ENCODE results near the gene GON4L. TPM values are rescaled to one million over a fixed set of nuclear protein-coding genes. Genes with fewer than 3 reads are reported as not detected.
A peak's percentile ranks its signal among the peaks of the same experiment; 100 is the strongest.

The GON4L gene
- total RNA-seq, 1 experiment from 2014 or later: 53.4 TPM

- Histone ChIP-seq H3K23ac (ENCODE audit: insufficient read length, low read depth, low read length) (no peak overlapping the region), H2AFZ (ENCODE audit: low read length) (no peak overlapping the region), H4K8ac (replicated peaks; ENCODE audit: insufficient read length, low read depth, low read length) (no peak overlapping the region), H3K79me2 (ENCODE audit: insufficient read depth, low read length) (peaks cover 2% of the 10 kb centered on the region; the same call in 1 of the 2 replicates), H2AK5ac (ENCODE audit: insufficient read length, low read length) (no peak overlapping the region), H4K20me1 (ENCODE audit: control insufficient read depth, insufficient read depth, insufficient read length) (no peaks in the 10 kb centered on the region), H2BK20ac (ENCODE audit: low read depth, low read length, poor library complexity, severe bottlenecking) (no peak overlapping the region), H3K9ac (ENCODE audit: extremely low read depth, insufficient read length, low read length) (no peak overlapping the region), H3K79me1 (ENCODE audit: insufficient read depth, low read depth, low read length, poor library complexity, severe bottlenecking) (no peaks in the 10 kb centered on the region), H3K4me1 (ENCODE audit: insufficient read depth, low read length) (no peaks in the 10 kb centered on the region), H3K23me2 (ENCODE audit: insufficient read length, low read depth, low read length, poor library complexity, severe bottlenecking) (no peaks in the 10 kb centered on the region), H3K56ac (ENCODE audit: insufficient read length, low read depth, low read length) (no peak overlapping the region), H3K27me3 (ENCODE audit: insufficient read depth, low read length) (no peaks in the 10 kb centered on the region), H3T11ph (ENCODE audit: low read length) (no peak overlapping the region), H4K5ac (ENCODE audit: insufficient read length, low read depth, low read length) (no peak overlapping the region), H2BK120ac (ENCODE audit: low read depth, low read length, poor library complexity, severe bottlenecking) (no peak overlapping the region), H2BK15ac (ENCODE audit: low read depth, low read length) (no peak overlapping the region), H3K9me3 (ENCODE audit: control insufficient read depth, low read depth, low read length) (no peaks in the 10 kb centered on the region), H3K14ac (ENCODE audit: insufficient read depth, low read length) (no peak overlapping the region), H3K4ac (ENCODE audit: low read depth, low read length) (no peak overlapping the region), H2BK5ac (ENCODE audit: insufficient read length, low read length) (no peak overlapping the region), H4K91ac (ENCODE audit: insufficient read length, low read depth, low read length) (no peak overlapping the region), H3K18ac (ENCODE audit: insufficient read length, low read depth, low read length) (no peak overlapping the region), H3K4me2 (ENCODE audit: insufficient read depth, insufficient read length, low read length) (peak overlapping the region; percentile 48), H3K27ac (ENCODE audit: insufficient read length, low read depth, low read length) (no peak overlapping the region), H2BK12ac (ENCODE audit: insufficient read length, low read depth, low read length) (no peak overlapping the region)
- Mint-ChIP-seq H3K4me3 (peak overlapping the region; percentile 60 to 81), H3K36me3 (ENCODE audit: insufficient read depth in 1 of 3, low read depth in 3 of 3) (peaks cover 6 to 15% (median 13%) of the 10 kb centered on the region in 3 experiments; a peak in 6 of 7 replicates), H3K27me3 (ENCODE audit: low read depth) (peaks cover 17% of the 10 kb centered on the region), H3K4me1 (peaks cover 5 to 9% of the 10 kb centered on the region in 2 experiments), H3K27ac (no peak overlapping the region), H3K9me3 (no peaks in the 10 kb centered on the region)
- DNase-seq: no peak
- WGBS (ENCODE audit: extremely low coverage, insufficient read length, low lambda C conversion rate): no CpG with 5 or more reads among the region's 12 CpGs
- TF ChIP-seq CTCF (conservative IDR thresholded peaks at IDR 0.05): no peak
These were observed 1.8 kb upstream of the GON4L start for GRCh38 chr1:155858800-155859233.
